IPS-15b (cell line): Measurements from ENCODE around the gene SLFNL1.

Source experiments
- H3K27me3 ChIP-seq: one replicate; pipeline ENCODE4 v1.6.1; 2013; ENCODE audit warnings: low read length; ENCODE audit not compliant: control insufficient read depth, insufficient read depth
- H3K36me3 ChIP-seq: one replicate; pipeline ENCODE4 v1.6.1; 2013; ENCODE audit warnings: low read length; ENCODE audit not compliant: control insufficient read depth, insufficient read depth
- H3K4me1 ChIP-seq: one replicate; pipeline ENCODE4 v1.6.1; 2013; ENCODE audit warnings: mild to moderate bottlenecking, low read length; ENCODE audit not compliant: control insufficient read depth, insufficient read depth
- H3K4me3 ChIP-seq: one replicate; pipeline ENCODE4 v1.5.1; 2013; ENCODE audit warnings: low read depth, low read length
- H3K9ac ChIP-seq: one replicate; pipeline ENCODE4 v1.6.1; 2013; ENCODE audit warnings: low read depth, mild to moderate bottlenecking, low read length
- H3K9me3 ChIP-seq: one replicate; pipeline ENCODE4 v1.6.1; 2013; ENCODE audit warnings: mild to moderate bottlenecking, low read length; ENCODE audit not compliant: control insufficient read depth, insufficient read depth

Gene SLFNL1

DNA sequence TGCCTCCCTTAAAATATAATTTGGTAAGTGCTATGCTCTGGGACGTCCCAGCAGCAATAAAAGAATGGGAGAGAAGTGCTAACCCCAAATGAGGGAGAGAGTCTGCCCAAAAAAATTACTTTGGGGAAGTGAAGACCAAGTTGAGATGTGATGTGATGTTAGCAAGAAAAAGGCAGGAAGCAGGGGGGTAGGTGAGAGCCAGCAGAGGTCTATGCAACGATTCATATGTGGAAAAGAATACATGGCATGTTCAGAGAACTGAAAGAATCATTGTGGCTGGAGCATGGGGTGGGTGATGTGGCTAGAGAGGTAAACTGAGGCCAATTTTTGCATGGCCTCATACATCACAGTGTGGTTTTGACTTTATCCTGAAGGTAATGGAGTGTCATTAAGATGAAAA lies 47.6 kb downstream of the SLFNL1 start:
- Histone ChIP-seq H3K27me3 (no peaks in the 10 kb centered on the region), H3K36me3 (no peaks in the 10 kb centered on the region), H3K4me1 (no peaks in the 10 kb centered on the region), H3K4me3 (no peak overlapping the region), H3K9ac (no peak overlapping the region), H3K9me3 (no peaks in the 10 kb centered on the region)

- no peaks in the 10 kb centered on the region for H3K4me1 ChIP-seq
- no peak overlapping the region for H3K9ac ChIP-seq
- H3K36me3 ChIP-seq = no peaks in the 10 kb centered on the region
- no peaks in the 10 kb centered on the region for H3K27me3 ChIP-seq
- H3K9me3 ChIP-seq = no peaks in the 10 kb centered on the region
- no peak overlapping the region for H3K4me3 ChIP-seq
Observed at GRCh38 chr1:40971966-40972365, 49.6 kb downstream of the SLFNL1 start.

DNA sequence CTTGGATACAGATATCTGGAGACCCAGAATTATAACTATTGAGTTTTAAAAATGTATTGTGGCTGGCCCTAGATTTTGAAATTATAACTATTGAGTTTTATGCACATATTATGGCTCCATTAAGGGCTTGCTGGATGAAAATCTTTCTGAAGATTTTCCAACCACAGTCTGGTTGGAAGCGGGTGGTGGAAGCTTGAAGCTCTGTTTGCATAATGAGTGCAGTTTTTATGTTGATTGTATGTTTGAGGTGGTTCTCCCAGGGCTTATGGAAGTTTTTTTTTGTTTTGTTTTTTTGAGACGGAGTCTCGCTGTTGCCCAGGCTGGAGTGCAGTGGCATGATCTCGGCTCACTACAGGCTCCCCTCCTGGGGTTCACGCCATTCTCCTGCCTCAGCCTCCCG lies 52.1 kb downstream of the SLFNL1 start:
- Histone ChIP-seq H3K4me3 (no peak overlapping the region), H3K36me3 (no peaks in the 10 kb centered on the region), H3K9ac (no peak overlapping the region), H3K4me1 (no peaks in the 10 kb centered on the region), H3K9me3 (no peaks in the 10 kb centered on the region), H3K27me3 (no peaks in the 10 kb centered on the region)

DNA sequence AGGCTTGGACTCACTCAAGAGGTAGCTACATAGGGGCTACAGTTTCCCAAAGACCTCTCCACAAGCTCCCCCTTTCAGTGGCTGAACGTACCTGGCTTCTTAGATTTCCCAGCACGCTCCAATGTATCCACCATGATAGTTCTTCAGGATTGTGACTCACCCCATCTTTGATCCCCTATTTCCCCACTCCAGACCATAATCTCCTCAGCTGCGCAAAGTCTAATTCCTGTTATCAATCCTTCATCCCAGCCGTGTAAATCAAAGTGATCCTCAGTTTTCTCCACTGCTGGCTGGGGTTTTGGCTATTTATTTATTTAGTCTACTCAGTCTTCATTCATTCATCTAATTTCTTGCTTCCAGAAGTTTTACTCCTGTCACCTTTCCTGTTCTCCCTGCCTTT lies 55.1 kb downstream of the SLFNL1 start:
- Histone ChIP-seq H3K9ac (no peak overlapping the region), H3K36me3 (no peaks in the 10 kb centered on the region), H3K27me3 (no peaks in the 10 kb centered on the region), H3K9me3 (no peaks in the 10 kb centered on the region), H3K4me1 (no peaks in the 10 kb centered on the region), H3K4me3 (no peak overlapping the region)
